HG03521 (cell line): ENCODE measurements around the gene CELF4.
"Not testable (repeated sequence)": the region's sequence is repeated elsewhere in the genome, so short reads cannot be mapped to it uniquely, and the experiment has no call there.

ENCODE experiments used
- ATAC-seq: cut with Tn5 transposase; IDR thresholded peaks from one replicate; pipeline ENCODE4 v1.9.1; 2021; ENCODE audit warnings: mild to moderate bottlenecking, moderate library complexity; ENCODE audit not compliant: unreplicated experiment

Gene CELF4

DNA sequence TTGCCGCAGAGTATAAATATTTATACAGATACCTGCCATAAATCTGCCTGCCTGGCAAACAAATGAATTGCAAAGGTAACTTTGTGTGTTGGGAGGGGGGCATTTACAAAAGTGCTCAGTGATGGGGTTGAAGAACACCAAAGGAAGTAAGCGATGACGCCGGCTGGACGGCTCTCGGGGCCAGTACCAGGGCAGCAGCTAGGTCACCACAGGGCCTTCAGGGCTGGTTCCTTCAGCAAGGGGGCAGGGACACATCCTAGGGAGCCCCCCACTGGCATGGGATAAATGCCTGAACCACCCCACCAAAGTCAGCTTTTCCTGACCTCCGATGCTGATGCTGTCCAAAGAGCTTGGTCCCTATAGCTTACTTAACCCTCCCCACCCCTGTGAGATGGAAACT is 190.4 kb downstream of the CELF4 start:
- no peak for ATAC-seq

DNA sequence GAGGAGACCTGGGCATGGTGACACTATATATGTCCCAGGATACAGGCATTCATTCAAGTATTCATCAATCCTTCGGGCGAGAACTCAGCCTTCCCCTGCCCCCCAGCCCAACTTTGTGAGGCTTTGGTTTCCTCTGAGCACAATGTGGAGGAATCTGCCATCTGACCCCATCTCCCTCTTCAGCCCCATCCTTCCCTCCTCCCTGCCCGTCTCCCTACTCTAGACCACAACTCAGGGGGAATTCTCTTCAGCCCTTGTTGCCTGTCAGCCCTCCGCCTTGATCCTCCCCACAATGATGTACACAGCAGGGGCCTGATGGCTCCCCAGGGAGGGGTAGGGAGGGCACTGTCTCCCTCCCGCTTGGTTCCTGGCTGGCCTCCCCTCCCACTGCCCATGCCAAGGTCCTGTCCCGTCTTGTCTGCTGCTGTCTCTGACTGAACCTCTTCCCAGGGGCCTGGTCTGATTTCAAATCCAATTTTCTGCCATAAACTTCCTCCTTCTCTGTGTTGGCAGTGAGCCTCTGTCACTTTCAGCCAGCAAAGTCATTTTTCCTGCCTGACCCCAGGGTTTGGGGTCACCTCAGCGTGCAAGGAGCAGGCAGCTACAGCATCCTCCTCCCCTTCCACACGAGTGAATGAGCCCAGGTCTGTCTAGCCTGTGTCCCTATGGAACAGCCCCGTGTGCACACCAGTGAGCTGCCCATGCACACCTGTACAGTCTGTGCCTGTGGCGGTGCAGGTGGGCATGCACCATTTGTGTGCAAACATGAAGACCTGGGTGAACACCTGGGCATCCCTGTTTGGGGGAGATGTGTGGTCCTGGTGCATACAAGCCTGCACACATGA is 197.3 kb downstream of the CELF4 start:
- no peak for ATAC-seq

DNA sequence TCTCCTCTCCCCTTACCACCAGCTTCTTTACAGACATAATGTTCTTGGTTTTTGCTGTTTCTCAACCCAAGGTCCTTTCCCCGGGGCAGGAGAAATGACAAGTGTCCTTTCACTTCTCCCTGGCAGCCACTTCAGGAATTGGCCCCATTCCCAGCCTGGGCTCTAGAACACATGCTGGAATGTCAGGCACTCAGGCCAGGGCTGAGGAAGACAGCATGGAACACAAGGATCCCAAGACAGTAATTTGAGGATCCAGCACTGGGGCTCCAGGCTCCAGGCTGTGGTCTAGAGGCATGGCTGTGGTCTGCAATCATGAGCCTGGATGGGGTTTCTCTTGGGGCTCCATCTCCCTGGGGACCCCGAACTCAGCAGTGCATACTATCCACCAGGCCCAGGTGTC is 201.4 kb downstream of the CELF4 start:
- no peak for ATAC-seq

DNA sequence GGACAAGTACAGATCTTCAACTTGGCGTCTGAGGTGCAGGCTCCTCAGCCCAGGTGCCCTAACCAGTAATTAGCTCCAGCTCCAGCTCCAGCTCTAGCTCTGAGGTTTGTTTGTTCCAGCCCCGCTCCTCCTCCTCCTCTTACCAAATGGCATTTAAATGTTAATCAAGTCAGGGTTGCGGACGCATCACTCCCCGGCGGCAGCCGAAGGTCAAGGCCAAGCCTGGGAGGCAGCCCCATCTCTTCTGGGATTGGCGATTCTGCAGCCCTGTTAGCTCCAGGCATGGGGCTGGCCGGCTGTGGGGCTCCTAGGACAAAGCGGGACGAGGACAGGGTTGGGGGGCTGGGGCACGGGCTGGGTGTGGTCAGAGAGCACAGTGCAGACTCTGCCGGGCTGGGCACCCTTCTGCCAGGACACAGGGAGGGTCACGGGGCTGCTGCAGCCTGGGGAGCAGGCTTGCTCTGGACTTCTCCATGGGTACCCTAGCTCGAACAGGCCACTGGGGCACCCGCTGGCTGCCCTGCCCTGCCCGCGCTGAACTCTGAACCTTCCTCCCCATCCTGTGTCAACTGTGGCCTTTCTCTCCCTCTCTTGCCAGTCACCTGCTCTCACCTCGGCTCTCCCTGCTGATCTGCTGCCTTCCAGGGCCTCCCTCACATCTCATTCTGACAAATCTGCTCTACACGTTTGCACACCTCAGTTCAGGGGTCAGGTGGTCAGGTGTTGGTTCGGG is 203.3 kb downstream of the CELF4 start:
- no peak for ATAC-seq

DNA sequence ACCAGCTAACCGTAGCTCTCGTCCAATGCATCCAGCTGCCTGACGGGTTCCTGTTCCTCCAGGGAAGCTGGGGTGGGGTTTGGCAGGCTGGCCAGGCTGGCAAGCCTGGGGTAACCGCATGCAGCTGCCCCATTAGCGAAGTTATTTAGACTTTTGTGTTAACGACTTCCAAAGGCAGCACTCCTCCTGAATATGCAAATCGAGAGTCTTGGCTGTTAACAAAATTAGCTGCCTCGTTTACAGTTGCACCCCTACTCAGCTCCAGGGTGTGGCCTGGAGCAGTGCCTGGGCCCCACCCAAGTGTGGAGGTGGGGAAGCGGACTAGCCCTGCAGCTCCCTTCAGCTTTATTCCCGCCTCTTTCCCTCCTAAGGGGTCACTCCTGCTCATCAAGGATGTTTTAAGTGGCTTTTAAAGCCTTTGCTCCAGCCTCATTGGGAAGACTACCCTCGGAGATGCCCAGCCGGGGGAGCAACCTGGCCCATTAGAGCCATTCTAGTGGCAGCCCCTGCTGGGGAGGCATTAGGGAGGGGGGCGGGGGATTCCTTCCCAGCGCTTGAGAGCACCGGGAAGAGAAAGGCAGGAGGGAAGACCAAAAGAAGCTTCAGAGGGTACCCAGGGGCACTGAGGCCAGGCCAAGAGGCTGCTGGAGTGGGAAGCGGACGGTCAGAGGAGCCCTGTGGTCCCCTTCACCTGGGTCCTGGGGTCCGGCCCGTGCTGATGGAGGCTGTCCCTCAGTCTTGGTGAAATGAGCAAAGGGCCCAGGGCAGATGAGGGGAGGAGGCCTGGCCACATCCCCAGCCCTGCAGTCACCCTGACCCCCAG is 204.1 kb downstream of the CELF4 start:
- ATAC-seq = no peak

DNA sequence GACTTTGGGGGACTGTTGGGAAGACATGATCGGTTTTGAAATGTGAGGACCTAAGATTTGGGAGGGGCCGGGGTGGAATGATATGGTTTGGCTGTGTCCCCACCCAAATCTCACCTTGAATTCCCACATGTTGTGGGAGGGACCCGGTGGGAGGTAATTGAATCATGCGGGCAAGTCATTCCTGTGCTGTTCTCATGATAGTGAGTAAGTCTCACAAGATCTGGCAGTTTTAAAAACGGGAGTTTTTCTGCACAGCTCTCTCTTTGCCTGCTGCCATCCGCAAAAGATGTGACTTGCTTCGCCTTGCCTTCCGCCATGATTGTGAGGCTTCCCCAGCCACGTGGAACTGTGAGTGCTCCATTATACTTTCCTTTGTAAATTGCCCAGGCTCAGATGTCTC is 207.5 kb downstream of the CELF4 start:
- ATAC-seq = not testable (repeated sequence)

DNA sequence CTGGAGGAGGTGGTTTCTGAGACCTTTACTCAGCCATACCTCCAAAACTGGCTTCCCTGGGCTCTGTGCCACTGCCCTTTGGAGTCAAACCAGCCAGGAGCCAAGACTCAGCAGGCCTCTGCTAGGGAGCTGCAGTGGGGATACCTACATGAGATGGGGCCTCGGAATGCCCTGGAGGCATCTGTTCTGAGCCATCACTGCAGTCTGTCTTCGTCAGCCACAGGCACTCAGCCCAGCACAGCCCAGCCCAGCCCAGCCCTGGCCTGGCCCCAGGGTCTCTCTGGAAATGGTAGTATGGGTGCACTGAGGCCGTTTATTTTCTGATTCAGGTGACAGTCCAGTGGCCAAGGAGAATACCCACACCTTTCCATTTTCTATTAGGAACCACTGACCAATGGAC is 209.8 kb downstream of the CELF4 start:
- ATAC-seq = no peak

DNA sequence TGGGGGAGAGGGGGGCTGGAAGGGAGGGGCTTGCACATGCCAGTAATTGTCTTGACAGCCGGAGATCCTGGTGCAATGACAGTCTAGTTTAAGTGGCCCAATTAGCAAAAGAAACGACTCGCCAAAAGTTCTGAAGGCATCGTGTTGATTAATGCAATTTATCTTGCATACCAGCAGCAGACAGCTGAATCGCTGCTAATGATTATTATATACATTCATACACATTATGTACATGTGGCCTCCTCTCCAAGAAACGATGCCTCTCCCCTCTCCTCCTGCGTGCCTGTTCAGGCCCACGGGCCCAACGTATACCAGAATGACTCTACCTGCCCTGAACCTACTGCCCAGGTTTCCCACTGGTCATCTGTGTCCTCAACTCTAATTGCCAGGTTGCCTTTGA is 214.5 kb downstream of the CELF4 start:
- no peak for ATAC-seq

DNA sequence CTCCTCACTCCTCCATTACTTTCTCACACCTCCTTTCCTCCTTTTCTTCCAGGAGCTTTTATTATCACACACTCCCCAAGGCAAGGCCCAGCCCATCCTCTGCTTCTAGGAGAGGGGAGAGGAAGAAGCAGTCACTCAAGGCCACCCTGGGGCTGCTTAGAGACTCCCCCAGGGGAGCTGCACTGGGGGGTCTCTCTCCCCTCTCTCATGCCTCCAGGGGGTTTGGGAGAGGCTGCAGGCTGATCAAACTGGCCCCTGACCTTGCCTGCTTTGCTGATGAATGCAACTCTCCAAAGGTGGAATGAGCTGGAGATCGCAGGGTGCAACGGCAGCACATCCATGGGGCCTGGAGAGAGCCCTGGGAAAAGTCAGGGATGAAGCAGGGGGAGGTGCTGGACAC is 216.9 kb downstream of the CELF4 start:
- no peak for ATAC-seq

DNA sequence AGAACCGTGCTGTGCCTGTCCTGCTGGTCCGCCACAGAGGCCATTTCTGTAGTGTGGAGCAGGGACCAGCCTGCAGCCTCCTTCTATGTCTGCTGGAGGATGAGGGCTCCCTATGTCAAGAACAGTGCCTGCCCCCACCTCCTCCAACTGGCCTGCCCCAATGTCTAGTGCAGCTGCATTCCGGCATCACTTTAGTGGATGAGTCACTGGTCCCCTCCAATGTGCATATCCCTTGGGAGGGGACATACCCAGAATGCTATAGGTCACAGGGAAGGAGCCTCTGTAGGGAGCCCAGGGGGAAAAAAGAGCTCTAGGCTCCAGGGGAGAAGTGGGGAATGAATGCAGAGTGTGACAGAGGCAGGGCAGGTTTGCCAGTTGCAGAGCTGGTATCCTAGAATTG is 219.6 kb downstream of the CELF4 start:
- ATAC-seq = no peak

DNA sequence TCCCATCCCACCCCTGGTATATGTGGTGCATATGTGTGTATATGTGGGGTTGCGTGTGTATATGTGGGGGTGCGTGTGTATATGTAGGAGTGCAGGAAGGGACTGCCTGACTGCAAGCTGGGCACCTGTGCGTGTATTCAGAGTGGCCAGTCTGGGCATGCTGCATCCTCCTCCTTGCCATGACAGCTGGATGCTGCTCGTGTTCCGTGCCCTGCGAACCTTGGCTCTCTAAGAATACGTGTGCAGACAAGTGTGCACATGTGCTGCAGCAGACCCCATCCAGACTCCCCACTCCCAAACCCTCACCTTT is 222.1 kb downstream of the CELF4 start:
- ATAC-seq = no peak

DNA sequence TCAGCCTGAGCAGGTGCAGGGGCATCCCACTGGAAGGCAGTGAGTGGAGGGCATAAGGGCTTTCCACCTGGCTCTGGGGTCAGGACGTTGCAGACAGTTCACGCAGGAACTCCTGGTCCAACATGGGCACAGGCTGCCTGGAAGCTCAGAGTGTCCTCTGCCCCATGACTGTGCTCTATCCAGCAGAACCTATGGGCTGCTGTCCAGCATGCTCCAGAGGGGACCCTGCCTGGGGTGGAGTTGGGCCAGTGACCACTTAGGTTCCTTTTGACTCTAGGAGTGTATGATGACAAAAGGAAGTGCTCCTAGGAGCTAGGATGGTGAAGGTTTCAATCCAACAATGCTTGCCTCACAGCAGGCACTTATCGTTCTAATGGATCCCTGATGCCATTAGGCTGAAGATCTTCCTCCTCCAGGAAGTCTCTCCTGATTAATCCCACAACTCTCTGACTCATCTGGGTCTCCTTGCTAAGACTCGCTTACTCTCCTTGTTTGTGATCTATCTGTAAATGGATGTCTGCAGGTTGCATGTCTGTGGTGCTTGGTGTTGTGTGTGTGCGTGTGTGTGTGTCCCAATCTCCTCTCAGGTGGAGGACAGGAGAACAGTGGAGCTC is 224.0 kb downstream of the CELF4 start:
- ATAC-seq = no peak

DNA sequence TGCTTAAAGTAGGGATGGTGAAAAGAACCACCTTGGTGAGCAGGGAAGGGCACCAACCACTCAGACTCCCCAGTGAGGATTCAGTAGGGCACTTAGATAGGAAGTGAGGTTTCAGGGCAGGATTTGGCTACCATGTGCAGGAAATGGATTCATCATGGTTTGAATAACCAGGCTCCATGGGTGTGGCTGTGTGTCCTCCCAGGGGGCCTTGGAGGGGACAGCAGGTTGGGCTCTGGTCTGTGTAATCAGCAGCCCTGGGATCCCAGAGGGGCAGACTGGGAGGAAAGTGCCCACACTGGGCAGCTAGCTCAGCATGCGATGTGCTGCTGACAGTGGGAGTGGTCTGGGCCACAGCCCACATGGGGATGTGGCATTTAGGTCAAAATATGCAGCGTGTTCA is 224.6 kb downstream of the CELF4 start:
- ATAC-seq = no peak

DNA sequence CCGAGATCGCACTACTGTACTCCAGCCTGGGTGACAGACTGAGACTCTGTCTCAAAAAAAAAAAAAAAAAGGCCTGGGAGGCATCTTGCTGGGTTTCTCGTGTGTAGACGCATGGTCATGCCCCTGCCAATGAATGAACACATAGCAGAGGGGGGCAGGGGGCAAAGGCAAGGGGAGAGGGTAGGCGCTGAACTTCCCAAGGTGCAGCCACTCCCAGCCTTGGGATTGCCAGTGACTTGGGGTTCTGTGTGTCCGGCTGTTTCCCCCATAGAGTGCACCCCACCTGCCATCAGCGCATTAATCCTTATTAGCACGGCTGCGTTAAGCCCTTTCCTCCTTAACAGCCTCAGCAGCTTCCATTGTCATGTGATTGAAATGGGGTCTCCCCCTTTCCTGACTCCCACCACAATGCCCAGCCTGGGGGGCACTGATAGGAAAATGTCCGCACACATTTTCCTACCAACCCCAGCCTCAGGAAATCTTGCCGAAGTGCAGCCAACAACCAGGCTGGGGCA is 225.8 kb downstream of the CELF4 start:
- ATAC-seq = no peak

DNA sequence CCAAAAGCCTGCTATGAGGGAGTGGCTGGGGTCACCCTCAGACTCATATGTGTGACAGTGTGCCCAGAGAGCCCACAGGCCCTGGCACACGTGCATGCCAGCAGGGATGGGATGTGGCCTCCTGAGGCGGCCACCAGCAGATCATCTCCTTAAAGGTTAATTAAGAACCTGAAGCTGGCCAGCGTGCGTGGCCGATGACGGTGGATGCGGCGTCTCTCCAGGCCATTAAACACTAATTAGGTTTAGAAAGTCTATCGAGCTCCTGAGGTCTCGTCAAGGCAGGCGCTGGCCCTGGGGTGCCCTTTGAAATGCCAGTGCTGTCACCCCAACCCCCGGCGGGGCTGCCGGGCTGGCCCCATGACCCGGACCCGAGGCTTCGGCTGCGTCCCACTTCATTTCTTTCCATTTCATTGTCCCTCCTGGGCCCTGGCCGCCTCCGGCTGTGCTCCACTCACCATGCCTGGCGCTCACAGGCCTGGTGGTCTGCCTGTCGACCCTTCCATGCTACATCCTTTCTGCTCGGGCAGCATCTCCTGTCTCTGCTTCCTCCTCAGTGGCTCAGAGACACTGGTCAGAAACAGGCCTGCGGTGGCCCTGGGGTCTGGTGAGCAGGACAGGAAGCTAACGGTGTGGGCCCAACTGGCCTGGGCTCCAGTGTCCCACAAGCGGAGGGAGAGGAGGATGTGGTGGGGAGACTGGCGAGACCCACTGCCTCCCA is 228.9 kb downstream of the CELF4 start:
- ATAC-seq = no peak

DNA sequence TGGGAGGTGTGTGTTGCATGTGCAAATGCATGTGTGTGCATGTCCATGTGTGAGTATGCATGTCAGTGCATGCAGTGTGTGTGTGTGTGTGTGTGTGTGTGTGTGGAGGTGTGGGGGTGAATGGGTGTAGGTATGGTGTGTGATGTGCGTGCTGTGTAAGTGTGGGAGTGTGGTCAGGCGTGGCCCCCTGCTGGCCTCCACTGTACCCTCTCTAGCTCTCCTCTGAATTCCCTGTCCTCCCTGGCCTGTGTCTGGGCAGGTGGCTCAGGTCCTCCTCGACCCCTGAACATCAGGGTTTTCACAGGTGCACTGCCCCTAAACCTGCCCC is 230.2 kb downstream of the CELF4 start:
- ATAC-seq = no peak

DNA sequence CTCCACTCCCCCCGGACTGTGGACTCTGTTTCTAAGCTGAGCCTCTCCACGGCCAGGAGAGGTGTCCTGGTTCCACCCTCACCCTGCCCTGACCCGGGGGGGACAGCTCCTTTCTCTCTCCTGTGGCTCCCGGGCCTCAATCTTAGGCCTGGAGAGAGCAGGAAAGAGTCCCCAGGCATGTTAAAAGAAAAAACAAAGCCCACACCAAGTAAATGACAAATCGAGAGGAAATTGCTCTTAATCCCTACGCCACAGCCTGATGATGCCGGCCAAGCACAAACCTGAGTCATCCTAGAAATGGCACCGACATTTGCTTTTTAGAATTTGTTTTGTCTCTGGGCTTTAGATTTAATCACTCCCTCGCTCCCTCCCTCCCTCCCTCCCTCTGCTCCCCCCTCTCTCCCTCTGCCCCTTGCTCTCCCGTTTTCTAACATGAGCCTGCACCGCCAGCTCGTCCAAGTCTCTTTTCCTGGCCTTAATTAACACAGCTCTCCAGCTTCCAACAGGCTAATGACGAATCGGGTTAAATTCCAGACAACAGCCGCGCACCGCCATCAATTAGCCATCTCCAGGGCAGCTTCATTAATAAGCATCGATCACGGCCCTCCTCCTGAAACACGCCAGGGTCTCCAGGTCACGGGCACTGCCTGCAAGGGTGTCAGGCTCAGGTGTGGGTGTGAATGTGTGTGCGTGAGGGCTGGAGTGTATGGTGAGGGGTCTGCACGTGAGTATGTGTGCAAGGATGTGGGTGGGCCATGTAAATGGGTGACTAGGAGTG is 230.8 kb downstream of the CELF4 start:
- ATAC-seq = no peak

DNA sequence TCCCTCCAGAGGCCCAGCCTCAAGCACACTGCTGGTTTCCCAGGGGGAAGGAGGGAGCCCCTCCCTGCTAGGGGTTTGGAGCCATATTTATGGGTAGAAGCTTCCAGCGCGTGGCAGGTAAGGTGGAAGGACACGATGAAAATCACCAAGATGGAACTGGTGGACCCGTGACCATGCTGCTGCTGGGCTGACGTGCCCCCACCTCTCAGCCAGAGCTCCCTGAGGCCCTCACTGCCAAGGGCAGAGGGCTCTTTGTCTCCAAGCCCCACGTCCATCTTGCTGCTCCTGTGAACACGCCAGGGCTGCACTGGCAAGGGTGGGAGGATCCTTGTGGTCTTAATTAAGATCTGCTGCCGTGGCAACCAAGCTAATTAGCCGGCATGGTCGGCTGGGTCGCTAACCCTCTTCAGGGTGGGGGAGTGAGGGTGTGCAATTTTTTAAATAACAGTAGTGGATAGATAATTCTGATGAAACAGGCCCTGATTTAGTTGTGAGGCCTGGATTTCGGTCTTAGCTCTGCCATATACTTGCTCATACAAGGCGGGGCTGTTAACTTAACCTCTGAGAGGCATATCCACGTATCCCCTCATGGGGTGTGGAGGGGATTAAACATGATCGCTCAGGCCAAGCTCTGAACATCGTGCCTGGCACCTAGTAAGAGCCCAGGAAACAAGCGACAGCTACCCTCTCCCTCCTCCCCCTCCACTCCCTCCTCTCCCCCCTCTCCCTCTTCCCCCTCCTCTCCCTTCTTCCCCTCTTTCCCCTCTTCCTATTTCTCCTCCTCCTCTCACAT is 232.8 kb downstream of the CELF4 start:
- no peak for ATAC-seq

DNA sequence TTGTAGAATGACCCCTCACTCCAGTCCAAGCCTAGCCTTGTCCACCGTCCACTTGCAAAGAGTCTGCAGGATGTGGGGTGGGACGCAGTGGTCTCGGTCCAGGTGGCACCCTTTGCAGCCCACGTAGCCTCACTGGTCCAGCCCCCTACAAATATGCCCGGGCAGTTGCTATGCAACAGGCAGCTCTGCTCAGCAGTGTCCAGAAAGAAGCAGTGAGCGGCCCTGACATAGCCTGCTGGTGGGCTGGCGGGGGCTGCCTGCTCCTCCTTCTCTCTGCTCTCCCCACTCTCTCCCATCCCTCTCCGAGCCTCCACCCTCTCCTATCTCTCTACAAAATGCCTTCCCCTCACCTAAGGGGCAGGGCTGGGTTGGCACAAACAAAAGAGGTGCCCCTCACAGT is 233.4 kb downstream of the CELF4 start:
- ATAC-seq = no peak
